PC-3 (cell line): Measurements from ENCODE around the gene SERPINB12.

Experiments used
- CTCF ChIP-seq: fragments of 300-600 bp; sonication (generic); conservative IDR thresholded peaks from 2 replicates; pipeline ENCODE4 v1.5.1; 2017; ENCODE audit warnings: antibody characterized with exemption, low read depth, mild to moderate bottlenecking, low read length
- EZH2 ChIP-seq: fragments of 300-600 bp; sonication (generic); IDR thresholded peaks from one replicate; pipeline ENCODE4 v1.6.1; 2017; ENCODE audit warnings: antibody characterized with exemption, mild to moderate bottlenecking, low read length; ENCODE audit not compliant: unreplicated experiment

GRCh38 chr18:63523660-63524059 lies 18.5 kb upstream of the SERPINB12 start:
- no peak for TF ChIP-seq CTCF
- no peak for TF ChIP-seq EZH2
